PC-3 (cell line): Measurements from ENCODE around the gene LRRC4B. TPM values are rescaled to one million over a fixed set of nuclear protein-coding genes. Genes with fewer than 3 reads are reported as not detected.
"Not testable (repeated sequence)": the region's sequence is repeated elsewhere in the genome, so short reads cannot be mapped to it uniquely, and the experiment has no call there.

Experiments
- ATAC-seq: fragments of 200-7000 bp; cut with Tn5 transposase; 2 replicates; pipeline ENCODE4 v1.9.1; 2020; ENCODE audit warnings: mild to moderate bottlenecking, moderate library complexity
- Bru-seq: library from RNA; stranded (reverse); fragments of 400-500 nt; gene quantifications from one replicate; lab custom pipeline; 2021; lab: Mats Ljungman, UMichigan
- BruChase-seq, 2 experiments: library from RNA; stranded (reverse); fragments of 400-500 nt; gene quantifications; one replicate each; lab custom pipeline; 2021; lab: Mats Ljungman, UMichigan
- BruUV-seq: library from RNA; stranded (reverse); fragments of 400-500 nt; replicated peaks from 2 replicates; lab custom pipeline; 2021; lab: Mats Ljungman, UMichigan
- CTCF ChIA-PET: fragments of 300-600 bp; sonication (Branson Sonifier 250); formaldehyde crosslinking; loops from one replicate; lab custom pipeline; 2022; ENCODE audit warnings: antibody characterized with exemption; lab: Charles Lee
- POLR2A ChIA-PET: fragments of 300-600 bp; sonication (Branson Sonifier 250); formaldehyde crosslinking; loops from one replicate; lab custom pipeline; 2022; ENCODE audit warnings: antibody characterized with exemption; ENCODE audit not compliant: unreplicated experiment; lab: Charles Lee
- DNase-seq: peaks from one replicate; pipeline ENCODE4 v3.0.0-alpha.2; 2015
- H2AFZ ChIP-seq: fragments of 300-600 bp; sonication (generic); 2 replicates; pipeline ENCODE4 v1.6.0; 2016; ENCODE audit warnings: antibody characterized with exemption, low read length
- H3F3A ChIP-seq: fragments of 300-600 bp; sonication (generic); one replicate; pipeline ENCODE4 v1.6.0; 2017; ENCODE audit warnings: antibody characterized with exemption, low read length, control low read depth, mild to moderate bottlenecking; ENCODE audit not compliant: unreplicated experiment
- H3K27ac ChIP-seq: fragments of 300-600 bp; sonication (generic); 2 replicates; pipeline ENCODE4 v1.5.1; 2016; ENCODE audit warnings: mild to moderate bottlenecking, low read length
- H3K27me3 ChIP-seq: fragments of 300-600 bp; sonication (generic); 2 replicates; pipeline ENCODE4 v1.6.1; 2016; ENCODE audit warnings: low read length, mixed read lengths
- H3K36me3 ChIP-seq: fragments of 300-600 bp; sonication (generic); 2 replicates; pipeline ENCODE4 v1.6.1; 2016; ENCODE audit warnings: low read depth, mixed run types, low read length, mixed read lengths
- H3K4me1 ChIP-seq: fragments of 300-600 bp; sonication (generic); 2 replicates; pipeline ENCODE4 v1.5.1; 2016; ENCODE audit warnings: low read length; ENCODE audit not compliant: insufficient read depth
- H3K4me2 ChIP-seq: fragments of 300-600 bp; sonication (generic); 2 replicates; pipeline ENCODE4 v1.6.0; 2016; ENCODE audit warnings: low read length
- H3K4me3 ChIP-seq: fragments of 300-600 bp; sonication (generic); 2 replicates; pipeline ENCODE4 v1.5.1; 2016; ENCODE audit warnings: mild to moderate bottlenecking, low read length, mixed read lengths
- H3K79me2 ChIP-seq: fragments of 300-600 bp; sonication (generic); 2 replicates; pipeline ENCODE4 v1.6.1; 2017; ENCODE audit warnings: low read length, mixed read lengths
- H3K9ac ChIP-seq: fragments of 300-600 bp; sonication (generic); 2 replicates; pipeline ENCODE4 v1.6.0; 2016; ENCODE audit warnings: mild to moderate bottlenecking, low read length
- H3K9me2 ChIP-seq: fragments of 300-600 bp; sonication (generic); replicated peaks from 2 replicates; pipeline ENCODE4 v1.6.1; 2016; ENCODE audit warnings: mixed run types, low read length, mixed read lengths
- H3K9me3 ChIP-seq: fragments of 300-600 bp; sonication (generic); 2 replicates; pipeline ENCODE4 v1.6.1; 2016; ENCODE audit warnings: low read length, mixed read lengths
- H4K20me1 ChIP-seq: fragments of 300-600 bp; sonication (generic); 2 replicates; pipeline ENCODE4 v1.6.1; 2016; ENCODE audit warnings: low read length, mixed read lengths
- CTCF ChIP-seq: fragments of 300-600 bp; sonication (generic); conservative IDR thresholded peaks from 2 replicates; pipeline ENCODE4 v1.5.1; 2017; ENCODE audit warnings: antibody characterized with exemption, low read depth, mild to moderate bottlenecking, low read length
- EZH2 ChIP-seq: fragments of 300-600 bp; sonication (generic); IDR thresholded peaks from one replicate; pipeline ENCODE4 v1.6.1; 2017; ENCODE audit warnings: antibody characterized with exemption, mild to moderate bottlenecking, low read length; ENCODE audit not compliant: unreplicated experiment
- EZH2phosphoT487 ChIP-seq: fragments of 300-600 bp; sonication (generic); IDR thresholded peaks from 2 replicates; pipeline ENCODE4 v1.6.1; 2018; ENCODE audit warnings: mild to moderate bottlenecking, antibody characterized with exemption, low read length, borderline replicate concordance
- intact Hi-C: fragments of 100-400 bp; cut with micrococcal nuclease; formaldehyde crosslinking; loops from 2 replicates; pipeline ENCODE4 v1.9.0; 2023
- long read RNA-seq: library from polyadenylated mRNA; unstranded; transcript quantifications from one replicate; pipeline ENCODE4 v2.0.0, GENCODE V29; 2021; ENCODE audit not compliant: unreplicated experiment
- total RNA-seq: library from RNA; depleted of rRNA; stranded (reverse); fragments of >200 nt; gene quantifications from 2 replicates; pipeline ENCODE4 v1.2.3, GENCODE V29; 2014; rRNA removed

LRRC4B gene, protein sequence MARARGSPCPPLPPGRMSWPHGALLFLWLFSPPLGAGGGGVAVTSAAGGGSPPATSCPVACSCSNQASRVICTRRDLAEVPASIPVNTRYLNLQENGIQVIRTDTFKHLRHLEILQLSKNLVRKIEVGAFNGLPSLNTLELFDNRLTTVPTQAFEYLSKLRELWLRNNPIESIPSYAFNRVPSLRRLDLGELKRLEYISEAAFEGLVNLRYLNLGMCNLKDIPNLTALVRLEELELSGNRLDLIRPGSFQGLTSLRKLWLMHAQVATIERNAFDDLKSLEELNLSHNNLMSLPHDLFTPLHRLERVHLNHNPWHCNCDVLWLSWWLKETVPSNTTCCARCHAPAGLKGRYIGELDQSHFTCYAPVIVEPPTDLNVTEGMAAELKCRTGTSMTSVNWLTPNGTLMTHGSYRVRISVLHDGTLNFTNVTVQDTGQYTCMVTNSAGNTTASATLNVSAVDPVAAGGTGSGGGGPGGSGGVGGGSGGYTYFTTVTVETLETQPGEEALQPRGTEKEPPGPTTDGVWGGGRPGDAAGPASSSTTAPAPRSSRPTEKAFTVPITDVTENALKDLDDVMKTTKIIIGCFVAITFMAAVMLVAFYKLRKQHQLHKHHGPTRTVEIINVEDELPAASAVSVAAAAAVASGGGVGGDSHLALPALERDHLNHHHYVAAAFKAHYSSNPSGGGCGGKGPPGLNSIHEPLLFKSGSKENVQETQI
- total RNA-seq: 0.26 and 0.52 TPM in 2 replicates
- Bru-seq, nascent RNA: percentile 10 among the genes with signal in this experiment
- BruChase-seq, experiment 1, labeled RNA remaining after a 6-hour chase: percentile 2 among the genes with signal in this experiment
- percentile 6 among the genes with signal in this experiment for BruChase-seq, experiment 2, labeled RNA remaining after a 2-hour chase
- long read RNA-seq, partial matches to known transcripts: 1 of 1 reads
- long read RNA-seq, other reads (novel, unspliced or antisense): 0 of 1 reads

DNA sequence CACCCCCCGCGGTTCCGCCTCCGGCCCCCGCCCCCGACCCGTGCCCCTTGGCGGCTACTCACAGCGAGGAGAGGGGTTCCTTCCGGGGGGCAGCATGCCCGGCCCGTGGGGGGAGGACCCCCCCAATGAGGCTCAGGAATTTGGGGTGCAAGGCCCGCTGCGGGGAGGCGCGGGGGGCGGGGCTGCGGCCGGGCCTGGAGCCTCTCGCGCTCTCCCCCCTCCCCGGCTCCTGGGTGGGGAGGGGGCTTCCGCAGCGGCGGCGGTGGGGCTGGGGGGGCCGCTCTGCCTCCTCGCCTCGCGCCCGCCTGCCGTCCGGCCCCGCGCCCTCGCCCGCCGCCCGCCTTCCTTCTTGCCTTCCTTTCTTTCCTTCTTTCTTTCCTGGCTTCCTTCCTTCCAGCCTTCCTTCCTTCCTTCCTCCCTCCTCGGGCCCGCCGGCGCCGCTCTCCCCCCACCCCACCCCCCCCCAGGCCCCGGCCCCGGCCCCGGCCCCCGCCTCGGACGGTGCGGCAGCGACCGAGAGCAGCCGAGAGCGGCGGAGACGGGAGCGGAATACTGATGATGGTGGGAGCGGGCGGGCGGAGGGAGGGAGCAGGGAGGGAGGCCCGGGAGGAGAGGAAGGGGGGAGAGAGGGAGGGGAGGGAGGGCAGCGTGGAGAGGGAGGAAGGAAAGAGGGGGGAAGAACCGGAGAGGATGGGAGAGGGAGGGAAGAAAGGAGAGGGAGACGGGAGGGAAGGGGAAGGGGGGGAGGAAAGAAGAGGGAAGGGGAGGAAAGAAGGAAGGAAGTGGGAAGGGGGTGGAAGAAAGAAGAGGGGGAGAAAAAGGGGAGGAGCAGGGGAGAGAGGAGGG is at the start of gene LRRC4B:
Gene LRRC4B, minus strand, starts transcription at position 554 of the 846 bp plus-strand sequence. CDS start 19,597 bp downstream, outside the sequence.
- H3K4me3 ChIP-seq: no peak within 1 kb of the TSS
- no peak for DNase-seq
- BruUV-seq: no TSS peak
- H3K27ac ChIP-seq: no peak within 1 kb of the TSS
- peaks cover 59% of the 10 kb centered on the region for H3K27me3 ChIP-seq
- no peaks in the 10 kb centered on the region for H3K9me3 ChIP-seq
- TF ChIP-seq EZH2: no peak
- TF ChIP-seq CTCF: no peak
- TF ChIP-seq EZH2phosphoT487: no peak
- no peaks in the 10 kb centered on the region for H3K79me2 ChIP-seq
- no peak within 1 kb of the TSS for H3K9ac ChIP-seq
- H3K4me1 ChIP-seq: no peaks in the 10 kb centered on the region
- no peaks in the 10 kb centered on the region for H4K20me1 ChIP-seq
- no peak for ATAC-seq
- no peak within 1 kb of the TSS for H2AFZ ChIP-seq
- H3K36me3 ChIP-seq: no peaks in the 10 kb centered on the region
- no peaks in the 10 kb centered on the region for H3K9me2 ChIP-seq
- CTCF ChIA-PET: no interaction called here
- no peak within 1 kb of the TSS for H3K4me2 ChIP-seq
- intact Hi-C loops: no loop called here
- POLR2A ChIA-PET: no interaction called here
- H3F3A ChIP-seq: no peaks in the 10 kb centered on the region

GRCh38 chr19:50612504-50613404 is 44.5 kb upstream of the LRRC4B start:
- BruUV-seq, POLR2A ChIA-PET, H2AFZ ChIP-seq, ATAC-seq, H3K9me3 ChIP-seq, H4K20me1 ChIP-seq, H3K9ac ChIP-seq, H3K27ac ChIP-seq, H3K4me3 ChIP-seq, H3K4me1 ChIP-seq, DNase-seq, CTCF ChIA-PET, H3F3A ChIP-seq, H3K4me2 ChIP-seq, H3K9me2 ChIP-seq, H3K79me2 ChIP-seq, H3K36me3 ChIP-seq, intact Hi-C loops, H3K27me3 ChIP-seq: not testable (repeated sequence)
